Activated naive CD4-positive, alpha-beta T cell treated with anti-CD3 and anti-CD28 coated beads for 36 hours (primary cell): ENCODE measurements around the gene SLC9A7. TPM values are rescaled to one million over a fixed set of nuclear protein-coding genes. Genes with fewer than 3 reads are reported as not detected.
"Not testable (repeated sequence)": the region's sequence is repeated elsewhere in the genome, so short reads cannot be mapped to it uniquely, and the experiment has no call there.

Source experiments
- CTCF ChIA-PET: fragments of 350-600 bp; sonication (Branson Sonifier 250); formaldehyde crosslinking; loops from one replicate; lab custom pipeline; 2021; ENCODE audit warnings: antibody characterized with exemption; lab: Charles Lee
- DNase-seq: peaks from one replicate; pipeline ENCODE4 v3.0.0-alpha.2; 2020
- H3K27ac Mint-ChIP-seq: one replicate; pipeline ENCODE4 v1.8.0; 2021; ENCODE audit warnings: mild to moderate bottlenecking, mixed read lengths
- H3K27me3 Mint-ChIP-seq: one replicate; pipeline ENCODE4 v1.8.0; 2021; ENCODE audit warnings: low read depth, mixed read lengths
- H3K36me3 Mint-ChIP-seq: one replicate; pipeline ENCODE4 v1.8.0; 2021; ENCODE audit warnings: low read depth, mixed read lengths
- H3K4me1 Mint-ChIP-seq: one replicate; pipeline ENCODE4 v1.8.0; 2021; ENCODE audit warnings: low read depth, mixed read lengths
- H3K4me3 Mint-ChIP-seq: one replicate; pipeline ENCODE4 v1.8.0; 2021; ENCODE audit warnings: mild to moderate bottlenecking, moderate library complexity, mixed read lengths
- H3K9me3 Mint-ChIP-seq: one replicate; pipeline ENCODE4 v1.8.0; 2021; ENCODE audit warnings: mixed read lengths
- intact Hi-C: fragments of 100-400 bp; cut with micrococcal nuclease; formaldehyde crosslinking; loops from one replicate; pipeline ENCODE4 v1.15.1; 2023
- total RNA-seq, 2 experiments: library from RNA; stranded (reverse); gene quantifications; one replicate each; pipeline ENCODE4 v1.2.3, GENCODE V29; 2021

The SLC9A7 gene
- total RNA-seq = 10 to 100 TPM; 10.1 to 11.1 TPM

GRCh38 chrX:46758956-46759644 is at the start of gene SLC9A7:
SLC9A7 (minus strand) TSS chrX:46759118; CDS start chrX:46759029, 89 bp downstream.
- H3K4me3 Mint-ChIP-seq = peak within 1 kb of the TSS; percentile 91
- CTCF ChIA-PET = interaction anchor here (0.6 to 1.7 kb wide), 4 partner anchors 9 to 38 kb away, joined by 3 to 29 read pairs (median 8); no protein-coding TSS in a partner anchor
- peaks cover 1% of the 10 kb centered on the region for H3K36me3 Mint-ChIP-seq
- peaks cover 24% of the 10 kb centered on the region for H3K4me1 Mint-ChIP-seq
- H3K27me3 Mint-ChIP-seq = peaks cover 4% of the 10 kb centered on the region
- H3K27ac Mint-ChIP-seq = peak within 1 kb of the TSS; percentile 82
- intact Hi-C loops = loop anchor here (1.0 to 5.0 kb wide), 6 partner anchors 37 to 334 kb away; partner anchors contain the start of genes JADE3 and RP2
- peak; percentile 82 for DNase-seq
- H3K9me3 Mint-ChIP-seq = no peaks in the 10 kb centered on the region

DNA sequence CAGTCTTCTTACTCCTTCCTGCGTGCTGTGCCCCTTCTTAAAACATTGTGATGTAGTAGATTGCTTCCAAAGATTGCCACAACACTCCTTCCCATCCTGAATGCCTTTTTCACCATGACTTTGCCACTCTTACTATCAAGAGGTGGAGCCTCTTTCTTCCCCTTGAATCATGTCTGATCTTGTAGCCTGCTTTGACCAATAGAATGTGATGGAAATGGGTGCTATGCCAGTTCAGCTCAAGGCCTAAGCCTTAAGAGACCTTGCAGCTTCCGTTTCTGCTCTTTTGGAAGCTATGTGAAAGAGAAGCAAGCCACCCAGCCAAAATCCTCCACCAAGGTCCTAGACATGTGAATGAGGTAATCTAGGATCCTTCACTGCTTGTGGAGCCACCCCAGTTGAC is 46.4 kb upstream of the SLC9A7 start:
- Mint-ChIP-seq H3K36me3 (no peaks in the 10 kb centered on the region), H3K27ac (no peak overlapping the region), H3K4me1 (no peaks in the 10 kb centered on the region), H3K4me3 (no peak overlapping the region), H3K9me3 (no peaks in the 10 kb centered on the region), H3K27me3 (peaks cover 2% of the 10 kb centered on the region)
- intact Hi-C loops = no loop called here
- CTCF ChIA-PET = no interaction called here
- no peak for DNase-seq

DNA sequence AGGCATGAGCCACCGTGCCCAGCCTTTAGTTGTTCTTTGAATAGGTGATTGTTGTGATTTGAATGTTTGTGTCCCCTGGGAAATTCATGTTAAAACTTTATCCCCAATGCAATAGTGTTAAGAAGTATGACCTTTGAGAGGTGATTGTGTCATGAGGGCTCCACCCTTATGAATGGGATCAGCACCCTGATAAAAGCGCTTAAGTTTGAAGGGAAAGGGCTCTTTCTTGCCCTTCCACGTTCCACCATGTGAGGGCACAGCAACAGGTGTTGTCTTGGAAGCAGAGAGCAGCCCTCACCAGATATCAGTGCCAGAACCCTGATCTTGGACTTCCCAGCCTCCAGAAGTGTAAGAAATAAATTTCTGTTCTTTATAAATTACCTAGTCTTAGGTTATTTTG is 44.2 kb upstream of the SLC9A7 start:
- H3K36me3 Mint-ChIP-seq = no peaks in the 10 kb centered on the region
- H3K4me1 Mint-ChIP-seq = no peaks in the 10 kb centered on the region
- no peak for DNase-seq
- H3K27ac Mint-ChIP-seq = no peak overlapping the region
- H3K4me3 Mint-ChIP-seq = no peak overlapping the region
- CTCF ChIA-PET = interaction anchor here (1.2 kb wide), 1 partner anchor 290 kb away, joined by 4 read pairs; no protein-coding TSS in a partner anchor
- no peaks in the 10 kb centered on the region for H3K9me3 Mint-ChIP-seq
- H3K27me3 Mint-ChIP-seq = peaks cover 2% of the 10 kb centered on the region
- intact Hi-C loops = no loop called here

- H3K4me3 Mint-ChIP-seq = no peak overlapping the region
- H3K36me3 Mint-ChIP-seq = no peaks in the 10 kb centered on the region
- intact Hi-C loops = loop anchor here (1.0 to 10.0 kb wide), 3 partner anchors 37 to 412 kb away; partner anchors contain the start of gene SLC9A7
- DNase-seq = peak; percentile 86
- CTCF ChIA-PET = interaction anchor here (0.6 to 3.5 kb wide), 12 partner anchors 11 to 723 kb away, joined by 3 to 29 read pairs (median 3); partner anchors contain the start of gene SLC9A7
- H3K9me3 Mint-ChIP-seq = no peaks in the 10 kb centered on the region
- no peaks in the 10 kb centered on the region for H3K27me3 Mint-ChIP-seq
- H3K4me1 Mint-ChIP-seq = peaks cover 18% of the 10 kb centered on the region
- no peak overlapping the region for H3K27ac Mint-ChIP-seq
These were observed 37.8 kb upstream of the SLC9A7 start for GRCh38 chrX:46796574-46797191.

DNA sequence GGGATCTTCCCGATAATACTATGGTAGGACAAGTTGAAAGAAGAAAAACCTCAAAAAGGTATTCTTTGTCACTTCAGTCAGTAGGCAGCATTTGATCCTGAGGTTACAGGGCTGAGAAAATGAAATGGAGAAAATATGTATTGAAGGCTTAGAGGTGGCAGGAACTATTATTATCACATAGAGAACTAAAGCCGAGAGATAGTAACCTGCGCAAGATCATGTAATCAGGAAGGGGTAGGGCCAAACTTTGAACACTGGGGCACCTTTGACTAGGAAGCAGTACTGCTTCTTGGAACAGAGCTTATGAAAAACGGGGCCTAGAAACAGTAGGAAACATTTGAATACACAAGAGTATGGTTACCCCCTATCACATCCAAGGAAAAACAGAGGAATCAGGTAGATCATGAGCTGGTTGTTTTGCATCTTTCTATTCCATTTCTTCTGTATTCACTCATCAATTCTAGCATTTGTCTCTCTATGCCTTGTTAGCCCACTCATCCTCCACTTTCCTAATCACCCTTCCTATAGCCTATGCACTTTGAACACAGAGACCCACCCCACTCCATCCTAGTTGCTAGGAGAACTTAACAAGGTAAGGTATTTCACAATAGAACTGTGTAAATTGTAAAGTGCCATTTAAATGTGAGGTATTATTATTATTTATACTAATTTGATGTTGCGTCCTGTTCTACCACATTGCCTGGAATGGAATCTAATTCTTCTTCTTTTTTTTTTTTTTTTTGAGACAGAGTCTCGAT is 34.6 kb upstream of the SLC9A7 start:
- CTCF ChIA-PET = interaction anchor here (0.6 kb wide), 1 partner anchor 526 kb away, joined by 3 read pairs; no protein-coding TSS in a partner anchor
- no peaks in the 10 kb centered on the region for H3K9me3 Mint-ChIP-seq
- no peak overlapping the region for H3K4me3 Mint-ChIP-seq
- intact Hi-C loops = loop anchor here (2.0 to 10.0 kb wide), 3 partner anchors 81 to 409 kb away; partner anchors contain the start of gene CHST7
- no peaks in the 10 kb centered on the region for H3K27me3 Mint-ChIP-seq
- no peak overlapping the region for H3K27ac Mint-ChIP-seq
- no peak for DNase-seq
- H3K4me1 Mint-ChIP-seq = peaks cover 18% of the 10 kb centered on the region
- H3K36me3 Mint-ChIP-seq = no peaks in the 10 kb centered on the region

DNA sequence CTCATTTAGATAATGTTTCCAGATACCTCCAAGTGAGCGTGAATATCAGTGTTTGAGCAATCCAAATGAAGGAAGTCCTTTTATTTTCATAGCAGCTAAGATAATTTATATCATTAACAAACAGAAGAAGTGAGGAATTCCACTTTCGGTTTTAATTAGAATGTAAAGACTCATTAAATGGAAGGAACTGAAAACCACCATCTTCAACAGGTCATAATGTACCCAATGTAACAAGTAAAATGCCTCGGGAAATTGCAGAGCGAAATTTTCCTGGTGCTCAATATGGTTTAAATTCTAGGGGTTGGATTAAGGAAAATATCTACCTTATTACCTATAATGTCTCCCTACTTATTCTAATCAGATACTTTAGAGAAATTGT is 33.9 kb upstream of the SLC9A7 start:
- CTCF ChIA-PET = interaction anchor here (1.3 kb wide), 1 partner anchor 106 kb away, joined by 3 read pairs; no protein-coding TSS in a partner anchor
- Mint-ChIP-seq H3K4me3 (no peak overlapping the region), H3K27me3 (no peaks in the 10 kb centered on the region), H3K27ac (no peak overlapping the region), H3K36me3 (no peaks in the 10 kb centered on the region), H3K9me3 (no peaks in the 10 kb centered on the region), H3K4me1 (peaks cover 18% of the 10 kb centered on the region)
- DNase-seq = no peak
- intact Hi-C loops = loop anchor here (2.0 to 10.0 kb wide), 3 partner anchors 80 to 408 kb away; partner anchors contain the start of gene CHST7

- no peak overlapping the region for H3K4me3 Mint-ChIP-seq
- DNase-seq = peak; percentile 7
- H3K9me3 Mint-ChIP-seq = no peaks in the 10 kb centered on the region
- no peaks in the 10 kb centered on the region for H3K27me3 Mint-ChIP-seq
- intact Hi-C loops = loop anchor here (2.0 to 10.0 kb wide), 3 partner anchors 80 to 407 kb away; partner anchors contain the start of gene CHST7
- no peak overlapping the region for H3K27ac Mint-ChIP-seq
- peaks cover 18% of the 10 kb centered on the region for H3K4me1 Mint-ChIP-seq
- H3K36me3 Mint-ChIP-seq = no peaks in the 10 kb centered on the region
- CTCF ChIA-PET = interaction anchor here (1.3 to 1.7 kb wide), 2 partner anchors 32 to 105 kb away, joined by 3 to 4 read pairs; no protein-coding TSS in a partner anchor
These were observed 33.2 kb upstream of the SLC9A7 start for GRCh38 chrX:46791927-46792809.

GRCh38 chrX:46788902-46789301 is 30.0 kb upstream of the SLC9A7 start:
- CTCF ChIA-PET = interaction anchor here (0.7 kb wide), 1 partner anchor 486 kb away, joined by 3 read pairs; no protein-coding TSS in a partner anchor
- Mint-ChIP-seq H3K4me3 (no peak overlapping the region), H3K4me1 (peaks cover 18% of the 10 kb centered on the region), H3K9me3 (no peaks in the 10 kb centered on the region), H3K27ac (no peak overlapping the region), H3K27me3 (no peaks in the 10 kb centered on the region), H3K36me3 (no peaks in the 10 kb centered on the region)
- intact Hi-C loops = no loop called here
- DNase-seq = no peak

- H3K27ac Mint-ChIP-seq, H3K36me3 Mint-ChIP-seq, DNase-seq, intact Hi-C loops, H3K9me3 Mint-ChIP-seq, H3K4me3 Mint-ChIP-seq, H3K4me1 Mint-ChIP-seq, H3K27me3 Mint-ChIP-seq: not testable (repeated sequence)
- CTCF ChIA-PET = interaction anchor here (0.7 kb wide), 1 partner anchor 307 kb away, joined by 3 read pairs; no protein-coding TSS in a partner anchor
These were observed 25.5 kb upstream of the SLC9A7 start for GRCh38 chrX:46784437-46784836.

GRCh38 chrX:46782034-46782433 is 23.1 kb upstream of the SLC9A7 start:
- H3K36me3 Mint-ChIP-seq = no peaks in the 10 kb centered on the region
- no peak overlapping the region for H3K4me3 Mint-ChIP-seq
- no peak overlapping the region for H3K27ac Mint-ChIP-seq
- CTCF ChIA-PET = no interaction called here
- peaks cover 14% of the 10 kb centered on the region for H3K4me1 Mint-ChIP-seq
- H3K27me3 Mint-ChIP-seq = no peaks in the 10 kb centered on the region
- H3K9me3 Mint-ChIP-seq = no peaks in the 10 kb centered on the region
- intact Hi-C loops = no loop called here
- no peak for DNase-seq
